Mesodermal cell (in vitro differentiated cells): ENCODE results near the gene CHMP1A.

Experiments
- H3K27ac ChIP-seq: 2 replicates; pipeline ENCODE4 v1.7.0; 2013; ENCODE audit warnings: mild to moderate bottlenecking, low read depth, low read length, moderate library complexity; ENCODE audit not compliant: severe bottlenecking
- H3K36me3 ChIP-seq: 2 replicates; pipeline ENCODE4 v1.7.1; 2013; ENCODE audit warnings: mild to moderate bottlenecking, low read length, moderate library complexity; ENCODE audit not compliant: control insufficient read depth, insufficient read depth
- H3K4me1 ChIP-seq: one replicate; pipeline ENCODE4 v1.7.1; 2013; ENCODE audit warnings: mild to moderate bottlenecking, low read length; ENCODE audit not compliant: insufficient read depth, control insufficient read depth, poor library complexity, severe bottlenecking
- H3K4me3 ChIP-seq: 2 replicates; pipeline ENCODE4 v1.7.0; 2013; ENCODE audit warnings: low read length, control low read depth, mild to moderate bottlenecking; ENCODE audit not compliant: insufficient read depth, poor library complexity, severe bottlenecking; ENCODE audit errors: extremely low read depth
- H3K9me3 ChIP-seq: 2 replicates; pipeline ENCODE4 v1.7.1; 2013; ENCODE audit warnings: mild to moderate bottlenecking, low read length, moderate library complexity; ENCODE audit not compliant: control insufficient read depth
- WGBS, 2 experiments: methylation state at CpG; one replicate each; pipeline ENCODE4 v1.1.5; 2013; ENCODE audit warnings: missing lambda C conversion rate in 2 of 2; ENCODE audit not compliant: insufficient coverage in 2 of 2; 5-methylcytosine and 5-hydroxymethylcytosine counted together

CHMP1A gene

GRCh38 chr16:89613231-89613953 lies 44.1 kb downstream of the CHMP1A start, which contains the start of gene DPEP1:
DPEP1 (plus strand) TSS chr16:89613642; CDS start chr16:89630411, 16,769 bp downstream.
- Histone ChIP-seq H3K36me3 (no peaks in the 10 kb centered on the region), H3K27ac (no peak within 1 kb of the TSS), H3K4me1 (no peaks in the 10 kb centered on the region), H3K4me3 (no peak within 1 kb of the TSS), H3K9me3 (no peaks in the 10 kb centered on the region)
- 86 to 90% methylated on average over 16 of the region's 19 CpGs for WGBS, 2 experiments

- peaks cover 2% of the 10 kb centered on the region for H3K4me1 ChIP-seq
- no peak overlapping the region for H3K27ac ChIP-seq
- H3K4me3 ChIP-seq: no peak overlapping the region
- 93 to 94% methylated on average over 17 to 20 of the region's 20 CpGs for WGBS, 2 experiments
- no peaks in the 10 kb centered on the region for H3K9me3 ChIP-seq
- no peaks in the 10 kb centered on the region for H3K36me3 ChIP-seq
These were observed 44.9 kb downstream of the CHMP1A start for GRCh38 chr16:89612415-89613166.

- WGBS, 2 experiments: no CpG with 5 or more reads among the region's 1 CpG
These were observed 47.4 kb downstream of the CHMP1A start for GRCh38 chr16:89610108-89610453.

GRCh38 chr16:89607937-89608740 lies 49.4 kb downstream of the CHMP1A start:
- no peaks in the 10 kb centered on the region for H3K36me3 ChIP-seq
- H3K9me3 ChIP-seq: no peaks in the 10 kb centered on the region
- WGBS, 2 experiments: 95% methylated on average over 32 of the region's 32 CpGs
- H3K4me3 ChIP-seq: no peak overlapping the region
- peaks cover 4% of the 10 kb centered on the region for H3K4me1 ChIP-seq
- no peak overlapping the region for H3K27ac ChIP-seq

More at GRCh38 chr16:89610108-89610453, 47.4 kb downstream of the CHMP1A start:
- Histone ChIP-seq H3K4me3 (no peak overlapping the region), H3K4me1 (peaks cover 4% of the 10 kb centered on the region), H3K36me3 (no peaks in the 10 kb centered on the region), H3K27ac (no peak overlapping the region), H3K9me3 (no peaks in the 10 kb centered on the region)

- Histone ChIP-seq H3K36me3 (no peaks in the 10 kb centered on the region), H3K27ac (no peak overlapping the region), H3K9me3 (no peaks in the 10 kb centered on the region), H3K4me3 (no peak overlapping the region), H3K4me1 (peaks cover 9% of the 10 kb centered on the region)
- 85 to 96% methylated on average over 9 of the region's 9 CpGs for WGBS, 2 experiments
These were observed 50.1 kb downstream of the CHMP1A start for GRCh38 chr16:89607453-89607852.

- Histone ChIP-seq H3K36me3 (no peaks in the 10 kb centered on the region), H3K27ac (no peak overlapping the region), H3K4me3 (no peak overlapping the region), H3K4me1 (peaks cover 12% of the 10 kb centered on the region), H3K9me3 (no peaks in the 10 kb centered on the region)
- whole genome bisulfite sequencing, 2 experiments: 86 to 87% methylated on average over 9 of the region's 9 CpGs
These were observed 51.5 kb downstream of the CHMP1A start for GRCh38 chr16:89606006-89606405.

GRCh38 chr16:89605186-89605970 lies 52.1 kb downstream of the CHMP1A start:
- H3K27ac ChIP-seq: no peak overlapping the region

GRCh38 chr16:89604764-89605163 lies 52.7 kb downstream of the CHMP1A start:
- no peaks in the 10 kb centered on the region for H3K36me3 ChIP-seq
- H3K9me3 ChIP-seq: no peaks in the 10 kb centered on the region
- 87 to 94% methylated on average over 14 to 16 of the region's 16 CpGs for WGBS, 2 experiments
- H3K4me3 ChIP-seq: no peak overlapping the region
- H3K27ac ChIP-seq: no peak overlapping the region
- H3K4me1 ChIP-seq: peaks cover 14% of the 10 kb centered on the region

More at GRCh38 chr16:89605186-89605970, 52.1 kb downstream of the CHMP1A start:
- WGBS, 2 experiments: 92 to 94% methylated on average over 33 to 34 of the region's 34 CpGs
- no peaks in the 10 kb centered on the region for H3K36me3 ChIP-seq
- peaks cover 12% of the 10 kb centered on the region for H3K4me1 ChIP-seq
- H3K4me3 ChIP-seq: no peak overlapping the region
- no peaks in the 10 kb centered on the region for H3K9me3 ChIP-seq

GRCh38 chr16:89602952-89603590 lies 54.4 kb downstream of the CHMP1A start:
- WGBS, 2 experiments: 62 to 77% methylated on average over 4 of the region's 5 CpGs
- H3K4me1 ChIP-seq: peaks cover 14% of the 10 kb centered on the region

More at GRCh38 chr16:89602952-89603590, 54.4 kb downstream of the CHMP1A start:
- Histone ChIP-seq H3K27ac (peak overlapping the region; percentile 62), H3K9me3 (no peaks in the 10 kb centered on the region), H3K36me3 (no peaks in the 10 kb centered on the region), H3K4me3 (no peak overlapping the region)
